ENCODE data around the gene MPPED2. TPM values are rescaled to one million over a fixed set of nuclear protein-coding genes. Genes with fewer than 3 reads are reported as not detected.
A peak's percentile ranks its signal among the peaks of the same experiment; 100 is the strongest.

Gene MPPED2
- total RNA-seq, 1 experiment from 2014 or later = 2.4 TPM

GRCh38 chr11:30388957-30389356 is 197.2 kb downstream of the MPPED2 start:
- Mint-ChIP-seq H3K36me3 (peaks cover 25% of the 10 kb centered on the region), H3K27ac (no peak overlapping the region), H3K27me3 (ENCODE audit: low read depth) (peaks cover 14% of the 10 kb centered on the region), H3K4me1 (peaks cover 7% of the 10 kb centered on the region), H3K9me3 (peaks cover 32% of the 10 kb centered on the region), H3K4me3 (no peak overlapping the region)
- ChIA-PET CTCF (interaction anchor here (0.6 kb wide), 1 partner anchor 359 kb away, joined by 3 read pairs; no protein-coding TSS in a partner anchor), POLR2A (no interaction called here)
- ATAC-seq (no peak), DNase-seq (ENCODE audit: low spot score) (no peak)
- TF ChIP-seq HMGXB4 (CRISPR knock-in tag; IDR thresholded peaks at IDR 0.05) (no peak), JUN (CRISPR knock-in tag; IDR thresholded peaks at IDR 0.05) (no peak)
- TF ChIP-seq, protein P1, sequence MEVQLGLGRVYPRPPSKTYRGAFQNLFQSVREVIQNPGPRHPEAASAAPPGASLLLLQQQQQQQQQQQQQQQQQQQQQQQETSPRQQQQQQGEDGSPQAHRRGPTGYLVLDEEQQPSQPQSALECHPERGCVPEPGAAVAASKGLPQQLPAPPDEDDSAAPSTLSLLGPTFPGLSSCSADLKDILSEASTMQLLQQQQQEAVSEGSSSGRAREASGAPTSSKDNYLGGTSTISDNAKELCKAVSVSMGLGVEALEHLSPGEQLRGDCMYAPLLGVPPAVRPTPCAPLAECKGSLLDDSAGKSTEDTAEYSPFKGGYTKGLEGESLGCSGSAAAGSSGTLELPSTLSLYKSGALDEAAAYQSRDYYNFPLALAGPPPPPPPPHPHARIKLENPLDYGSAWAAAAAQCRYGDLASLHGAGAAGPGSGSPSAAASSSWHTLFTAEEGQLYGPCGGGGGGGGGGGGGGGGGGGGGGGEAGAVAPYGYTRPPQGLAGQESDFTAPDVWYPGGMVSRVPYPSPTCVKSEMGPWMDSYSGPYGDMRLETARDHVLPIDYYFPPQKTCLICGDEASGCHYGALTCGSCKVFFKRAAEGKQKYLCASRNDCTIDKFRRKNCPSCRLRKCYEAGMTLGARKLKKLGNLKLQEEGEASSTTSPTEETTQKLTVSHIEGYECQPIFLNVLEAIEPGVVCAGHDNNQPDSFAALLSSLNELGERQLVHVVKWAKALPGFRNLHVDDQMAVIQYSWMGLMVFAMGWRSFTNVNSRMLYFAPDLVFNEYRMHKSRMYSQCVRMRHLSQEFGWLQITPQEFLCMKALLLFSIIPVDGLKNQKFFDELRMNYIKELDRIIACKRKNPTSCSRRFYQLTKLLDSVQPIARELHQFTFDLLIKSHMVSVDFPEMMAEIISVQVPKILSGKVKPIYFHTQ (CRISPR knock-in tag; IDR thresholded peaks at IDR 0.05) = no peak

GRCh38 chr11:30387891-30388861 is 198.0 kb downstream of the MPPED2 start:
- peaks cover 25% of the 10 kb centered on the region for H3K36me3 Mint-ChIP-seq
- no peak overlapping the region for H3K27ac Mint-ChIP-seq
- ATAC-seq (peak; percentile 87), DNase-seq (ENCODE audit: low spot score) (no peak)
- no peak overlapping the region for H3K4me3 Mint-ChIP-seq
- ChIA-PET POLR2A (no interaction called here), CTCF (no interaction called here)
- H3K27me3 Mint-ChIP-seq (ENCODE audit: low read depth) = peaks cover 12% of the 10 kb centered on the region
- H3K4me1 Mint-ChIP-seq = peaks cover 7% of the 10 kb centered on the region
- H3K9me3 Mint-ChIP-seq = peaks cover 30% of the 10 kb centered on the region
- no peak for TF ChIP-seq ELF4 (CRISPR knock-in tag; IDR thresholded peaks at IDR 0.05; ENCODE audit: low read depth)
- TF ChIP-seq ZMAT4 (CRISPR knock-in tag; IDR thresholded peaks at IDR 0.05) = no peak
- no peak for TF ChIP-seq FOXK1 (CRISPR knock-in tag; IDR thresholded peaks at IDR 0.05)
- TF ChIP-seq, protein P2, sequence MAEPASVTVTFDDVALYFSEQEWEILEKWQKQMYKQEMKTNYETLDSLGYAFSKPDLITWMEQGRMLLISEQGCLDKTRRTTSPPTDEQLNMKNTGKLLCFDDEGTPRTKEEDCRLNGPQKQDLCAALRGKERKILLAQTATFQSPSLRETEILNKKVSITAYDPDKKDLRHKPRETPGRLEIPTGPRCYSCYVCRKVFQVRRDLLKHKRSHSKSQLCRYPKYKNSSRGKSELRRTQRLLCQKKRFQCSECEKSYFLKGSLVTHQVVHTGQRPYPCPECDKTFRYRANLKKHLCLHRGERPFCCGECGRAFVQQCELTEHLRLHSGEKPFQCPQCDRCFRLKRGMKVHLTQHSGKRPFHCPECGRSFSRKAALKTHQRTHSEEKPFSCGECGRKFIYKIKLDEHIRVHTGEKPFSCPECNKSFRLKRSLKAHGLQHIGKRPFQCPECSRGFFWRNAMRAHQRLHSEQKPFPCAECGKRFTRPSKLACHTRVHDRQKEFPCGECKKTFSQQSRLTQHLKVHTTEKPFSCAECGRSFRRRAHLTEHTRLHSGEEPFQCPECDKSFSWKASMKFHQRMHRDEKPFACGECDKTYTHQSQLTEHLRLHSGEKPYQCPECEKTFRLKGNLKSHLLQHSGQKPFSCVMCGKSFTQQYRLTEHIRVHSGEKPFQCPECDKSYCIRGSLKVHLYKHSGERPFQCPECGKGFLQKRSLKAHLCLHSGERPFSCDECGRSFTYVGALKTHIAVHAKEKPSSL (CRISPR knock-in tag; conservative IDR thresholded peaks at IDR 0.05) = no peak
- TF ChIP-seq, protein P3, sequence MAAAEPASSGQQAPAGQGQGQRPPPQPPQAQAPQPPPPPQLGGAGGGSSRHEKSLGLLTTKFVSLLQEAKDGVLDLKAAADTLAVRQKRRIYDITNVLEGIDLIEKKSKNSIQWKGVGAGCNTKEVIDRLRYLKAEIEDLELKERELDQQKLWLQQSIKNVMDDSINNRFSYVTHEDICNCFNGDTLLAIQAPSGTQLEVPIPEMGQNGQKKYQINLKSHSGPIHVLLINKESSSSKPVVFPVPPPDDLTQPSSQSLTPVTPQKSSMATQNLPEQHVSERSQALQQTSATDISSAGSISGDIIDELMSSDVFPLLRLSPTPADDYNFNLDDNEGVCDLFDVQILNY (CRISPR knock-in tag; IDR thresholded peaks at IDR 0.05) = no peak
- TF ChIP-seq, protein P4, sequence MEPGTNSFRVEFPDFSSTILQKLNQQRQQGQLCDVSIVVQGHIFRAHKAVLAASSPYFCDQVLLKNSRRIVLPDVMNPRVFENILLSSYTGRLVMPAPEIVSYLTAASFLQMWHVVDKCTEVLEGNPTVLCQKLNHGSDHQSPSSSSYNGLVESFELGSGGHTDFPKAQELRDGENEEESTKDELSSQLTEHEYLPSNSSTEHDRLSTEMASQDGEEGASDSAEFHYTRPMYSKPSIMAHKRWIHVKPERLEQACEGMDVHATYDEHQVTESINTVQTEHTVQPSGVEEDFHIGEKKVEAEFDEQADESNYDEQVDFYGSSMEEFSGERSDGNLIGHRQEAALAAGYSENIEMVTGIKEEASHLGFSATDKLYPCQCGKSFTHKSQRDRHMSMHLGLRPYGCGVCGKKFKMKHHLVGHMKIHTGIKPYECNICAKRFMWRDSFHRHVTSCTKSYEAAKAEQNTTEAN (CRISPR knock-in tag; IDR thresholded peaks at IDR 0.05) = no peak
- no peak for TF ChIP-seq ZNF423 (CRISPR knock-in tag; IDR thresholded peaks at IDR 0.05)
- TF ChIP-seq ZNF121 (CRISPR knock-in tag; IDR thresholded peaks at IDR 0.05) = no peak
- TF ChIP-seq, protein P5, sequence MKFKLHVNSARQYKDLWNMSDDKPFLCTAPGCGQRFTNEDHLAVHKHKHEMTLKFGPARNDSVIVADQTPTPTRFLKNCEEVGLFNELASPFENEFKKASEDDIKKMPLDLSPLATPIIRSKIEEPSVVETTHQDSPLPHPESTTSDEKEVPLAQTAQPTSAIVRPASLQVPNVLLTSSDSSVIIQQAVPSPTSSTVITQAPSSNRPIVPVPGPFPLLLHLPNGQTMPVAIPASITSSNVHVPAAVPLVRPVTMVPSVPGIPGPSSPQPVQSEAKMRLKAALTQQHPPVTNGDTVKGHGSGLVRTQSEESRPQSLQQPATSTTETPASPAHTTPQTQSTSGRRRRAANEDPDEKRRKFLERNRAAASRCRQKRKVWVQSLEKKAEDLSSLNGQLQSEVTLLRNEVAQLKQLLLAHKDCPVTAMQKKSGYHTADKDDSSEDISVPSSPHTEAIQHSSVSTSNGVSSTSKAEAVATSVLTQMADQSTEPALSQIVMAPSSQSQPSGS (CRISPR knock-in tag; IDR thresholded peaks at IDR 0.05; ENCODE audit: borderline replicate concordance, low read depth) = no peak
- no peak for TF ChIP-seq ATF1 (CRISPR knock-in tag; IDR thresholded peaks at IDR 0.05)
- no peak for TF ChIP-seq USF2 (CRISPR knock-in tag; IDR thresholded peaks at IDR 0.05)
- no peak for TF ChIP-seq EMX1 (CRISPR knock-in tag; IDR thresholded peaks at IDR 0.05)
- TF ChIP-seq, protein P6, sequence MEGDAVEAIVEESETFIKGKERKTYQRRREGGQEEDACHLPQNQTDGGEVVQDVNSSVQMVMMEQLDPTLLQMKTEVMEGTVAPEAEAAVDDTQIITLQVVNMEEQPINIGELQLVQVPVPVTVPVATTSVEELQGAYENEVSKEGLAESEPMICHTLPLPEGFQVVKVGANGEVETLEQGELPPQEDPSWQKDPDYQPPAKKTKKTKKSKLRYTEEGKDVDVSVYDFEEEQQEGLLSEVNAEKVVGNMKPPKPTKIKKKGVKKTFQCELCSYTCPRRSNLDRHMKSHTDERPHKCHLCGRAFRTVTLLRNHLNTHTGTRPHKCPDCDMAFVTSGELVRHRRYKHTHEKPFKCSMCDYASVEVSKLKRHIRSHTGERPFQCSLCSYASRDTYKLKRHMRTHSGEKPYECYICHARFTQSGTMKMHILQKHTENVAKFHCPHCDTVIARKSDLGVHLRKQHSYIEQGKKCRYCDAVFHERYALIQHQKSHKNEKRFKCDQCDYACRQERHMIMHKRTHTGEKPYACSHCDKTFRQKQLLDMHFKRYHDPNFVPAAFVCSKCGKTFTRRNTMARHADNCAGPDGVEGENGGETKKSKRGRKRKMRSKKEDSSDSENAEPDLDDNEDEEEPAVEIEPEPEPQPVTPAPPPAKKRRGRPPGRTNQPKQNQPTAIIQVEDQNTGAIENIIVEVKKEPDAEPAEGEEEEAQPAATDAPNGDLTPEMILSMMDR (IDR thresholded peaks at IDR 0.05) = no peak
- TF ChIP-seq GTF2I (CRISPR knock-in tag; conservative IDR thresholded peaks at IDR 0.05) = no peak
- TF ChIP-seq NR3C1 (CRISPR knock-in tag; conservative IDR thresholded peaks at IDR 0.05; ENCODE audit: low read depth) = no peak
- no peak for TF ChIP-seq NR1H2 (CRISPR knock-in tag; IDR thresholded peaks at IDR 0.05)
- no peak for TF ChIP-seq SOX15 (CRISPR knock-in tag; IDR thresholded peaks at IDR 0.05)
